Measurements from ENCODE around the gene KRTAP9-6. TPM values are rescaled to one million over a fixed set of nuclear protein-coding genes. Genes with fewer than 3 reads are reported as not detected.

Gene KRTAP9-6
- polyA plus RNA-seq, 3 donors = not detected

DNA sequence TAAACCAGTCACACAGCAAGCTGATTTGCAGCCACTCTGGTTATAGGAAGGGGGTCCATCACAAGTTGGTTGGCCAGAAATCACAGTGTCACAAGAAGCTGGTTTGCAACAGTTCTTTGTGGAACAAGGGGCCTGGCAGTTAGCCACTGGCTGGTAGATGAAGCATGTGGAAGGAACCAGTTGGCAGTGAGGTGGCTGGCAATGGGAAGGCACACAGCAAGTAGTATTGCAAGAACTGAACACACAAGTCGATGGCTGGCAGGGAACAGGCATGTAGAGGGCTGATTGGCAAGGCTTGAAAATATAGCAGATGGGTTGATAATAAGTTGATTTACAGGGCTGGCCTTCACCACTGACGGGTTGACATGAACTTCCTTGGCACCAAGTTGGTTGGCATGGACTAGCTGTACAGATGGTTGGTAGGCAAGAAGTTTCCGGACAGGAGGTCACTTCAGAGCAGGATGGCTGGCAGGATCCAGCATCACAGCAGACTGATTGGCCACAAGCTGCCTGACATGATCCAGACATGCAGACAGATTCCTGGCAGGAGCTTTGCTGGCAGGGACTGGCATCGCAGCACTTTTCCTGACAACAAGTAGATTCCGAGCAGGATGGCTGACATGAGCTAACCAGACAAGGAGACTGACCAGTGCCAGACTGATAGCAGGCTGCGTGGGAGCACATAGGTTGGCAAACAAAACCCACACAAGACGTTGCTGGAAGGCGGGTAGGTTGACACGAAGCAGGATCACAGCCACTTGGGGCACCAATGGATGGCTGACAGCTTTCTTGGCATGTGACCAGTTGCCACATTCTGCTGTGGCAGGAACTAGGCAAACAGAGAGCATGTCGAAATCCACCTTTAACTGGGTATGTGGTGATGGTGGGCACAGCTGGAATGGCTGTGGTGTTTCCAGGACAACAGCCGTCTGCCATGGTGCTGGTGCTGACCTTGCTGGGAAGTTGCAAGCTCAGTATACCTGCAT is 37.0 kb downstream of the KRTAP9-6 start, which contains the start of gene KRTAP29-1:
KRTAP29-1 (minus strand) TSS at position 936 of the 986 bp plus-strand sequence; CDS start at position 936, 0 bp downstream.
- H3K4me1 ChIP-seq (ENCODE audit: control insufficient read depth in 1 of 2, insufficient read depth in 2 of 2, low read length in 2 of 2) = peaks cover 17 to 18% of the 10 kb centered on the region in 2 donors
- H3K36me3 Mint-ChIP-seq = no peaks in the 10 kb centered on the region
- TF ChIP-seq, protein P1, sequence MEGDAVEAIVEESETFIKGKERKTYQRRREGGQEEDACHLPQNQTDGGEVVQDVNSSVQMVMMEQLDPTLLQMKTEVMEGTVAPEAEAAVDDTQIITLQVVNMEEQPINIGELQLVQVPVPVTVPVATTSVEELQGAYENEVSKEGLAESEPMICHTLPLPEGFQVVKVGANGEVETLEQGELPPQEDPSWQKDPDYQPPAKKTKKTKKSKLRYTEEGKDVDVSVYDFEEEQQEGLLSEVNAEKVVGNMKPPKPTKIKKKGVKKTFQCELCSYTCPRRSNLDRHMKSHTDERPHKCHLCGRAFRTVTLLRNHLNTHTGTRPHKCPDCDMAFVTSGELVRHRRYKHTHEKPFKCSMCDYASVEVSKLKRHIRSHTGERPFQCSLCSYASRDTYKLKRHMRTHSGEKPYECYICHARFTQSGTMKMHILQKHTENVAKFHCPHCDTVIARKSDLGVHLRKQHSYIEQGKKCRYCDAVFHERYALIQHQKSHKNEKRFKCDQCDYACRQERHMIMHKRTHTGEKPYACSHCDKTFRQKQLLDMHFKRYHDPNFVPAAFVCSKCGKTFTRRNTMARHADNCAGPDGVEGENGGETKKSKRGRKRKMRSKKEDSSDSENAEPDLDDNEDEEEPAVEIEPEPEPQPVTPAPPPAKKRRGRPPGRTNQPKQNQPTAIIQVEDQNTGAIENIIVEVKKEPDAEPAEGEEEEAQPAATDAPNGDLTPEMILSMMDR (IDR thresholded peaks at IDR 0.05) = no peak
- 46% methylated on average over 11 of the region's 11 CpGs for whole genome bisulfite sequencing (ENCODE audit: insufficient coverage)
- peaks cover 0 to 2% of the 10 kb centered on the region in 2 donors for H3K9me3 ChIP-seq (replicated peaks in 1 of 2; ENCODE audit: control insufficient read depth in 1 of 2, insufficient read depth in 1 of 2, low read length in 2 of 2)
- peaks cover 20% of the 10 kb centered on the region for H3K4me1 Mint-ChIP-seq
- H3K79me2 ChIP-seq (ENCODE audit: insufficient read depth, low read length) = no peaks in the 10 kb centered on the region
- no peak within 1 kb of the TSS for H3K9ac ChIP-seq (ENCODE audit: insufficient read depth, low read length, poor library complexity, severe bottlenecking)
- H3K27ac ChIP-seq (ENCODE audit: low read depth in 1 of 2, low read length in 2 of 2) = no peak within 1 kb of the TSS
- H3K4me3 ChIP-seq (replicated peaks in 1 of 3; ENCODE audit: low read depth in 2 of 3, low read length in 3 of 3) = no peak within 1 kb of the TSS
- H3K27ac Mint-ChIP-seq = no peak within 1 kb of the TSS
- H4K20me1 ChIP-seq (ENCODE audit: insufficient read depth, low read length) = no peaks in the 10 kb centered on the region
- H2AFZ ChIP-seq (ENCODE audit: insufficient read depth, low read depth, low read length, poor library complexity, severe bottlenecking) = peak within 1 kb of the TSS; percentile 27
- no peak within 1 kb of the TSS for H3K4me2 ChIP-seq (replicated peaks; ENCODE audit: extremely low read depth, low read length, poor library complexity, severe bottlenecking)
- intact Hi-C loops (cut with micrococcal nuclease) = no loop called here
- no peaks in the 10 kb centered on the region for H3K27me3 ChIP-seq (ENCODE audit: control insufficient read depth in 2 of 2, insufficient read depth in 2 of 2, low read length in 2 of 2)
- no peaks in the 10 kb centered on the region for H3K36me3 ChIP-seq (replicated peaks in 1 of 2; ENCODE audit: control insufficient read depth in 1 of 2, insufficient read depth in 2 of 2, low read length in 2 of 2)
- DNase-seq = peak in 1 of 3 donors; percentile 13
- peaks cover 2 to 13% (median 6%) of the 10 kb centered on the region in 7 donors for H3K9me3 Mint-ChIP-seq
- H3K4me3 Mint-ChIP-seq = no peak within 1 kb of the TSS
- H3K27me3 Mint-ChIP-seq (ENCODE audit: low read depth in 3 of 3) = peaks cover 0 to 10% (median 6%) of the 10 kb centered on the region in 3 donors

DNA sequence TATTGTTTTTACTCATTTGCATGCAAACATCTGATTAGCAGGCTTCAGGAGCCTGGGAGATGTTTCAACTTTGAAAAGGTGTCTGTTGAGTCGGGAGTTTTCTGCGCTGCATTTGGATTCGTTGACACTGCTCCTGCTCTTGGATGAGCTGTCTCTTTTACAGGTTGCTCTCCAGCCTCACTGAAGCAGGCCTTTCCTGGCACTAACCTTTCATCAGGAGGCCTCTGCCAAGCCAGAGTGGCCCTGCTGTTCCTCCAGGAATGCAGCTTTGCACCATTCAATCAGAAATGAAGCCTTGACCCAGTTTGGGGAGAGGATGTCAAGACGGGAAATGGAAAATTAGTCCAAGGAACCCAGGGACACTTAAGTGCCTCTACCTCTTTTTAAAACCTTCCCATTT is 37.8 kb downstream of the KRTAP9-6 start:
- Histone ChIP-seq H3K79me2 (ENCODE audit: insufficient read depth, low read length) (no peaks in the 10 kb centered on the region), H3K4me3 (replicated peaks in 1 of 3; ENCODE audit: low read depth in 2 of 3, low read length in 3 of 3) (no peak overlapping the region), H3K4me1 (ENCODE audit: control insufficient read depth in 1 of 2, insufficient read depth in 2 of 2, low read length in 2 of 2) (peaks cover 23 to 26% of the 10 kb centered on the region in 2 donors), H3K27ac (ENCODE audit: low read depth in 1 of 2, low read length in 2 of 2) (no peak overlapping the region), H3K9me3 (replicated peaks in 1 of 2; ENCODE audit: control insufficient read depth in 1 of 2, insufficient read depth in 1 of 2, low read length in 2 of 2) (peaks cover 0 to 2% of the 10 kb centered on the region in 2 donors), H3K27me3 (ENCODE audit: control insufficient read depth in 2 of 2, insufficient read depth in 2 of 2, low read length in 2 of 2) (no peaks in the 10 kb centered on the region), H2AFZ (ENCODE audit: insufficient read depth, low read depth, low read length, poor library complexity, severe bottlenecking) (peak overlapping the region; percentile 27), H3K9ac (ENCODE audit: insufficient read depth, low read length, poor library complexity, severe bottlenecking) (no peak overlapping the region), H3K36me3 (replicated peaks in 1 of 2; ENCODE audit: control insufficient read depth in 1 of 2, insufficient read depth in 2 of 2, low read length in 2 of 2) (no peaks in the 10 kb centered on the region), H3K4me2 (replicated peaks; ENCODE audit: extremely low read depth, low read length, poor library complexity, severe bottlenecking) (no peak overlapping the region), H4K20me1 (ENCODE audit: insufficient read depth, low read length) (no peaks in the 10 kb centered on the region)
- H3K9me3 Mint-ChIP-seq = peaks cover 4 to 17% (median 7%) of the 10 kb centered on the region in 7 donors
- intact Hi-C loops (cut with micrococcal nuclease) = no loop called here
- H3K4me3 Mint-ChIP-seq = no peak overlapping the region
- no peaks in the 10 kb centered on the region for H3K36me3 Mint-ChIP-seq
- peaks cover 0 to 10% (median 6%) of the 10 kb centered on the region in 3 donors for H3K27me3 Mint-ChIP-seq (ENCODE audit: low read depth in 3 of 3)
- no peak for DNase-seq
- 100% methylated on average over 3 of the region's 4 CpGs for WGBS (ENCODE audit: insufficient coverage)
- no peak overlapping the region for H3K27ac Mint-ChIP-seq
- TF ChIP-seq, protein P1 (IDR thresholded peaks at IDR 0.05) = no peak
- peaks cover 27% of the 10 kb centered on the region for H3K4me1 Mint-ChIP-seq
